Mononuclear cell (primary cell): ENCODE measurements around the gene CIAPIN1. TPM values are rescaled to one million over a fixed set of nuclear protein-coding genes. Genes with fewer than 3 reads are reported as not detected.

Source experiments
- H3K27me3 ChIP-seq: 2 replicates; pipeline ENCODE4 v1.6.0; 2011; ENCODE audit warnings: low read length, control low read depth; ENCODE audit not compliant: insufficient read depth
- H3K4me1 ChIP-seq: 2 replicates; pipeline ENCODE4 v1.5.1; 2011; ENCODE audit warnings: mild to moderate bottlenecking, low read length, control low read depth; ENCODE audit not compliant: insufficient read depth
- H3K4me3 ChIP-seq: 2 replicates; pipeline ENCODE4 v1.5.1; 2011; ENCODE audit warnings: mild to moderate bottlenecking, low read length, moderate library complexity
- H3K9me3 ChIP-seq: 2 replicates; pipeline ENCODE4 v1.5.1; 2011; ENCODE audit warnings: low read depth, mild to moderate bottlenecking, control low read depth, low read length
- total RNA-seq: library from RNA; depleted of rRNA; stranded (reverse); fragments of >200 nt; gene quantifications from one replicate; pipeline ENCODE4 v1.2.3, GENCODE V29; 2012

CIAPIN1 gene
- total RNA-seq, 1 donor = 30.6 TPM

- H3K27me3 ChIP-seq = no peaks in the 10 kb centered on the region
- H3K9me3 ChIP-seq = no peaks in the 10 kb centered on the region
- H3K4me3 ChIP-seq = no peak overlapping the region
- H3K4me1 ChIP-seq = peaks cover 3% of the 10 kb centered on the region
These were observed 14.2 kb downstream of the CIAPIN1 start for GRCh38 chr16:57432989-57433388.

- H3K4me1 ChIP-seq = peaks cover 3% of the 10 kb centered on the region
- H3K4me3 ChIP-seq = no peak overlapping the region
- no peaks in the 10 kb centered on the region for H3K27me3 ChIP-seq
- no peaks in the 10 kb centered on the region for H3K9me3 ChIP-seq
These were observed 14.7 kb downstream of the CIAPIN1 start for GRCh38 chr16:57432505-57432904.

GRCh38 chr16:57430955-57431354, 16.2 kb downstream of the CIAPIN1 start:
- no peaks in the 10 kb centered on the region for H3K27me3 ChIP-seq
- H3K4me3 ChIP-seq = no peak overlapping the region
- H3K4me1 ChIP-seq = peaks cover 3% of the 10 kb centered on the region
- H3K9me3 ChIP-seq = no peaks in the 10 kb centered on the region

- H3K27me3 ChIP-seq = no peaks in the 10 kb centered on the region
- no peaks in the 10 kb centered on the region for H3K9me3 ChIP-seq
- H3K4me3 ChIP-seq = no peak overlapping the region
- H3K4me1 ChIP-seq = peaks cover 3% of the 10 kb centered on the region
These were observed 19.4 kb downstream of the CIAPIN1 start for GRCh38 chr16:57427824-57428223.

DNA sequence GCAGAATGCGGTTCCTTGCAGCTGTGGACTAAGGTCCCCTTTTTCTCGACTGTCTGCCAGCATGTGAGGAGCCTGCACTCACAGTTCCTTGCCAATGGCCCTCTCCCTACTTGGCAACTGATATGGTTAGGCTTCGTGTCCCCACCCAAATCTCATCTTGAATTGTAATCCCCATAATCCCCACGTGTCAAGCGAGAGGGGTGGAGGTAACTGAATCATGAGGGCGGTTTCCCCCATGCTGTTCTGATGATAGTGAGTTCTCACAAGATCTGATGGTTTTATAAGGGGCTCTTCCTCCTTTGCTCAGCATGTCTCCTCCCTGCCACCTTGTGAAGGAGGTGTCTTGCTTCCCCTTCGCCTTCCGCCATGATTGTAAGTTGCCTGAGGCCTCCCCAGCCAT, 19.9 kb downstream of the CIAPIN1 start:
- Histone ChIP-seq H3K27me3 (no peaks in the 10 kb centered on the region), H3K4me1 (peaks cover 2% of the 10 kb centered on the region), H3K4me3 (no peak overlapping the region), H3K9me3 (no peaks in the 10 kb centered on the region)

GRCh38 chr16:57426356-57426755, 20.8 kb downstream of the CIAPIN1 start:
- Histone ChIP-seq H3K4me1 (no peaks in the 10 kb centered on the region), H3K4me3 (no peak overlapping the region), H3K27me3 (no peaks in the 10 kb centered on the region), H3K9me3 (no peaks in the 10 kb centered on the region)

DNA sequence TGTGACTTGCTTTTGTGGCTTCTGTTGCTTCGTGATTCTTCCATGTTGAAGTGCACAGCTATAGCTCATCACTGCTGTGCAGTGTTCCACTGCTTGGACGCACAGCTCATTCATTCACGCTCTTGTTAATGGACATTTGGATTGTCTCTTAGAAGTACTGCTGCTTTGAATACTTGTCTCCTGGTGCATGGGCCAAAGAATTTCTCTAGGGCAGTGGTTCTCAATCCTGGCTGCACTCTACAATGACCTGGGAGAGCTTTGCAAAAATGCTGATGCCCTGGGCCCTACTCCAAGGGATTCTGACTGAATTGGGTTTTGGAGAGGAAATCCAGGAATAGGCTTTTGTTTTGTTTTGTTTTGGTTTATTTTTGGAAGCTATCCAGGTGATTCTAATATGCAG, 22.6 kb downstream of the CIAPIN1 start:
- Histone ChIP-seq H3K9me3 (no peaks in the 10 kb centered on the region), H3K4me1 (no peaks in the 10 kb centered on the region), H3K27me3 (no peaks in the 10 kb centered on the region), H3K4me3 (no peak overlapping the region)

- Histone ChIP-seq H3K4me1 (peaks cover 11% of the 10 kb centered on the region), H3K9me3 (no peaks in the 10 kb centered on the region), H3K4me3 (no peak overlapping the region), H3K27me3 (no peaks in the 10 kb centered on the region)
These were observed 24.0 kb downstream of the CIAPIN1 start for GRCh38 chr16:57423152-57423551.

DNA sequence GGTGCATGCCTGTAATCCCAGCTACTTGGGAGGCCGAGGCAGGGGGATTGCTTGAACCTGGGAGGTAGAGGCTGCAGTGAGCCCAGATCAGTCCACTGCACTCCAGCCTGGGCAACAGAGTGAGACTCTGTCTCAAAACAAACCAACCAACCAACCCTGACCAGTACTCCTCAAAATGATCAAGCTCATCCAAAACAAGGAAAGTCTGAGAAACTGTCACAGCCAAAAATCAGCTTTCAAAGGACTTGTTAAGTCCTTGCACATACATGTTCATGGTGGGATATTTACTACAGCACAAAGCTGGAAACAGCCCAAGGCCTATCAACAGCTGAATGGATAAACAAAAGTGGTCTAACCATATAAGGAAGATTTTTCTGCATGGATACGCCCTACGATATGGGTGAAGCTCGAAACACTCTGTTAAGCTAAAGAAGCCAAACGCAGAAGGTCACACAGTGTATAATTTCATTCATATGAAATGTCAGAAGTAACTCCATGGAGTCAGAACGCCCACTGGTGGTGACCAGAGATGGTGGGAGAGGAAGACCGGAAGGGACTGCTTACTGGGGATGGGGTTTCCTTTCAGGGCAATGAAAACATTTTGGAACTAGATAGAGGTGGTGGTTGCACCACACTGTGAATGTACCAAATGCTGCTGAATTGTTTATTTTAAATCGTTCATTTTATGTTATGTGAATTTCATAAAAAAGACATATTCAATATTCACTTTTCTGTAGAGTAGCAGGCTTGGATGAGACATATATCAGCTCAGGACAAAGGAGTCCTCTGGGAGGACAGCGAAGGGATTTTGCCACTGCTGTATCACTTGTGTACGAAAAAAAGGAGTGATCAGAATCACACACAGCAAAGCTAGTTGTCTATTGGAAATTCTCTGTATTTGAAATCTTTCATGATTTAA, 24.9 kb downstream of the CIAPIN1 start:
- no peak overlapping the region for H3K4me3 ChIP-seq
- no peaks in the 10 kb centered on the region for H3K27me3 ChIP-seq
- H3K4me1 ChIP-seq = peaks cover 17% of the 10 kb centered on the region

DNA sequence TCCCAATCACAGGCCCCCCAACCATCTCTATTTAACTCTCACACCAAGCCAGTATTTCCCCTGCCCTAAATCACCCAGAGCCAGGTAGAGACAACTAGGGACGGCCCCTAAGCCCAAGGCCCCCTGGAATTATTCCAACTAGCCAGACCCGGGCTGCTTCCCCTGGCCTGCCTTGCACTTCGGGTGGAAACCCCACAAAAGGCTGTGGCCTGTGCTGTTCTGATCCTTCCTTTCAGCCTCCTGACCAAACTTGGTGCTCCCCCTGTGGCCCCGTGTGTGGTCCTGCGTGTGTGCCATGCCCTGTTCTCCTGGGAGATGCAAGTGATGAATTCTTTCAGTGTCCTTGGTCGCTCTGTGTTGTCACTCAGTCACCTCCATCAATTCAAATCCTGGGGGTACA, 27.7 kb downstream of the CIAPIN1 start:
- Histone ChIP-seq H3K27me3 (no peaks in the 10 kb centered on the region), H3K4me1 (peaks cover 28% of the 10 kb centered on the region), H3K9me3 (no peaks in the 10 kb centered on the region), H3K4me3 (no peak overlapping the region)

More for the DNA sequence above, 24.9 kb downstream of the CIAPIN1 start:
- no peaks in the 10 kb centered on the region for H3K9me3 ChIP-seq

DNA sequence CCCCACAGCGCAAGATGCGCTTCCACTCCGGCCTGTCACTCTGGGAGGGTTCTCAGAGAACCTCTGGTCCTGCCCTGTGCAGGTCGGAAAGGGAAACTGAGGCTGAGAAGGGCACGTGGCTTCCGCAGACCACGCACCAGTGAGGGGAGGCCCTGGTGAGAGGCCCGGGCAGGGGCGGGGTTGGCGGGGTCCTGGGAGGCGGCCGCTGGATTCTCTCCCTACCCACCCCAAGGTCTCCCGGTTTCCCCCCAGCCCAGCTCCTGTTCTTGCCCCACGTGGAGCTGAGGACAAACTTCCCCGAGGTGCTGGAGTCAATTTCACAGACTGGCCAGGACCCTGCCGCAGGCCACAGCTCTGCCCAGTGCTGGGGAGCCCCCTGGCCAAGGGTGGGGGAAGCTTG, 31.1 kb downstream of the CIAPIN1 start:
- Histone ChIP-seq H3K4me1 (peaks cover 32% of the 10 kb centered on the region), H3K4me3 (no peak overlapping the region), H3K9me3 (no peaks in the 10 kb centered on the region)

DNA sequence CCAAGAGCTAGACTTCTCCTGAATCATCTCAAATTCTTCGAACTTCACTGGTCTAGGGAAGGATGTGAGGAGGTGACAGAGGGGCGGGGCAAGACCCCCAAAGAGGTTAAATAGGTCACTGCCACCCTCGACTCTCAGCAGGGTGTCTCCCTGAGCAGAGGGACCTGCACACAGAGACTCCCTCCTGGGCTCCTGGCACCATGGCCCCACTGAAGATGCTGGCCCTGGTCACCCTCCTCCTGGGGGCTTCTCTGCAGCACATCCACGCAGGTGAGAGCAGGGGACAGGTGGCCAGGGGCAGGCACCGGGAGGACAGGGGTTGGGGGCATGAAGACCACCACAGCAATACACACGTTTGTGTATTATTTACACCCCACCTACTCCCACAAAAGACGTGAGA, 33.5 kb downstream of the CIAPIN1 start:
- H3K27me3 ChIP-seq = no peaks in the 10 kb centered on the region
- H3K4me3 ChIP-seq = no peak overlapping the region
- peaks cover 30% of the 10 kb centered on the region for H3K4me1 ChIP-seq
- no peaks in the 10 kb centered on the region for H3K9me3 ChIP-seq

More for the DNA sequence above, 31.1 kb downstream of the CIAPIN1 start:
- no peaks in the 10 kb centered on the region for H3K27me3 ChIP-seq

DNA sequence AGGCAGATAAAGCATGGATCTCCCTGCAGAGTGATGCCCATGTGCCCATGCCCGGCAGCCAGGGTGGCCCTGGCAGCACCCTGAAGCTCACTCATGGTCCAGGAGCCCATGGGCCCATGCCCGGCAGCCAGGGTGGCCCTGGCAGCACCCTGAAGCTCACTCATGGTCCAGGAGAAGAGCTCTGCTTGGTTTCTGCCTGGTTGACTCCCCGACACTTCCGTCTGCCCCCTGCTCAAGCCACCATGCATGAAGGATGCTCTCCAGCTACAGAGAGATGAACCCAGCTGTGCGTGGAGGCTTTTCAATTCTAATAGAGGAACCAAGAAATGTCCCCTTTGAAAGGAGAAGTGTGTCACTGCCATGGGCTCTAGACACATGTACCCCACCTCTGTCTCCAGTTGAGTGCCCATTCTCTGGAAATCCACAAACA, 33.9 kb downstream of the CIAPIN1 start:
- no peaks in the 10 kb centered on the region for H3K27me3 ChIP-seq
- no peak overlapping the region for H3K4me3 ChIP-seq
- H3K4me1 ChIP-seq = peaks cover 26% of the 10 kb centered on the region
- H3K9me3 ChIP-seq = no peaks in the 10 kb centered on the region

DNA sequence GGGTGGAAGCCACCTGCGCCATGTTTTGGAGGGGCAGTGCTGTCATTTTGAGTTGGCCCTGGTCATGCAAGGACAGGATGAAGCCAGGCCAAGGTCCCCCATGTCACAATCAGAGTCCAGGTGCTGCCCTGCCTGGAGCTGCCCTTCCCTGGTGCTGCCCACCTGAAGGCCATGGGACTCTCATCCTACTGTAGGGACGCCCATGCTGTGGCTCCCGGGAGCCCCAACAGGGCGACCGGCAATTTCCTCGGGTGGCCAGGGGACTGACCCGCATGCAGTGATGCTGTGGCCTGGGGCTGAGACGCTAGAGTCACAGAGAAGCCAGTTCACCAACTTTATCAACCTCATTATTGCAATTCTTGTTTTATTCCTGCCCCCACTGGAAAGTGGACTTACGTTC, 34.6 kb downstream of the CIAPIN1 start:
- peaks cover 23% of the 10 kb centered on the region for H3K4me1 ChIP-seq
- H3K9me3 ChIP-seq = no peaks in the 10 kb centered on the region
- H3K4me3 ChIP-seq = no peak overlapping the region
- no peaks in the 10 kb centered on the region for H3K27me3 ChIP-seq

- no peak overlapping the region for H3K4me3 ChIP-seq
- H3K9me3 ChIP-seq = no peaks in the 10 kb centered on the region
- no peaks in the 10 kb centered on the region for H3K27me3 ChIP-seq
- H3K4me1 ChIP-seq = peaks cover 21% of the 10 kb centered on the region
These were observed 35.7 kb downstream of the CIAPIN1 start for GRCh38 chr16:57411362-57411976.
